HT1080 (cell line): ENCODE measurements around the gene DMRTC1B. TPM values are rescaled to one million over a fixed set of nuclear protein-coding genes. Genes with fewer than 3 reads are reported as not detected.
"Not testable (repeated sequence)": the region's sequence is repeated elsewhere in the genome, so short reads cannot be mapped to it uniquely, and the experiment has no call there.

Source experiments
- DNase-seq: peaks from one replicate; pipeline ENCODE4 v3.0.0-alpha.2; 2015; ENCODE audit warnings: low read depth
- polyA plus RNA-seq, 2 experiments: library from polyadenylated mRNA; depleted of rRNA; stranded (reverse); fragments of >200 nt; gene quantifications; 2 replicates each; pipeline ENCODE4 v1.2.3, GENCODE V29; 2015
- total RNA-seq: library from RNA; depleted of rRNA; stranded (reverse); fragments of >200 nt; shearing (Covaris generic); gene quantifications from 2 replicates; pipeline ENCODE4 v1.2.3, GENCODE V29; 2014; rRNA removed

The DMRTC1B gene, protein sequence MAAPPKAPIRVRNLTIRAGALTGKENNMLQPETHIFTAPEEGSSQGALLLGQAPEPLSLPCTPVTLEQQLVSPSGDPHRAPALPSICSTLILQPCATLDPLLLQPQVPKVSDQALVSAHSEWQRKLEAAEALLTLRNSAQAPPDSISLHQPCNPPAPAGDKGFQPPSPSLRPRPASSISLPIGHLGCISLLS
- not detected in 2 replicates for total RNA-seq
- not detected in 2 replicates for polyA plus RNA-seq (2015; cell fraction: cytosol; rRNA removed)
- polyA plus RNA-seq (2015; cell fraction: nucleus; rRNA removed): not detected in 2 replicates

GRCh38 chrX:72776653-72777466 lies at the start of gene DMRTC1B:
DMRTC1B (plus strand) TSS chrX:72776890; CDS start chrX:72845136, 68,246 bp downstream.
- not testable (repeated sequence) for DNase-seq

DNA sequence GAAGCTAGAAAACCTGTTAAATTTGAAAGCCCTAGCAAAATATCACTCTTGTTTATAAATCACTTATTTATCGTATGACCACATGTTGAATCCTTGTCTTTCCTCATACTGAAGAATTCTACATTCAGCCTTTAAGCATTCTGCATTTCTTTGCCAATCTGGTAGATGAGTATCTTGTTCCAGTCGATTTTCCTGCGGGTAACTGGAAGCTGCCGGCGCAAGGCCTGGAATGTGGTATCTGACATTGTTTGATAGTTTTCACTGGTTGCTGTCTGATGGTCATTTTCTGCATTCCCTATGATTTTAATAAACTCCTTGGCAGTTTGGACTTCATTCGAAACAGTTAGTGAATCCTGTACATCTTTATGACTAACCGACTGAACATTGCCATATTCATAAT lies 48.8 kb upstream of the DMRTC1B start:
- DNase-seq: no peak

DNA sequence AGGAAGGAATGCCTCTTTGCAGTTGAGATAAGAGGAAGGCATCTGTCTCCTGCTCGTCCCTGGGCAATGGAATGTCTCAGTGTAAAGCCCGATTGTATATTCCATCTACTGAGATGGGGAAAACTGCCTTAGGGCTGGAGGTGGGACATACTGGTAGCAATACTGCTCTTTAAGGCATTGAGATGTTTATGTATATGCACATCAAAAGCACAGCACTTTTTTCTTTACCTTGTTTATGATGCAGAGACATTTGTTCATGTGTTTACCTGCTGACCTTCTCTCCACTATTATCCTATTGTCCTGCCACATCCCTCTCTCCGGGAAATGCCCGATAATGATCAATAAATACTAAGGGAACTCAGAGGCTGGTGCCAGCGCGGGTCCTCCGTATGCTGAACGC lies 43.1 kb upstream of the DMRTC1B start:
- DNase-seq: not testable (repeated sequence)

DNA sequence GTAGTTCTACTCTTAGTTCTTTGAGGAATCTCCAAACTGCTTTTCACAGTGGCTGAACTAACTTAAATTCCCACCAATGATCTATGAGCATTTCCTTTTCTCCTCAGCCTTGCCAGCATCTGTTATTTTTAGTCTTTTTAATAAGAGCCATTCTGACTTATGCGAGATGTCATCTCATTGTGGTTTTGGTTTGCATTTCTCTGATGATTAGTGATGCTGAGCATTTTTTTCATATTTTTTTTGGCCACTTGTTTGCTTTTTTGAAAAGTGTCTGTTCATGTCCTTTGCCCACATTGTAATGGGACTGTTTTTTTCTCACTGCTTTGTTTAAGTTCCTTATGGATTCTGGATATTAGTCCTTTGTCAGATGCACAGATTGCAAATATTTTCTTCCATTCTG lies 41.1 kb upstream of the DMRTC1B start:
- DNase-seq: no peak

DNA sequence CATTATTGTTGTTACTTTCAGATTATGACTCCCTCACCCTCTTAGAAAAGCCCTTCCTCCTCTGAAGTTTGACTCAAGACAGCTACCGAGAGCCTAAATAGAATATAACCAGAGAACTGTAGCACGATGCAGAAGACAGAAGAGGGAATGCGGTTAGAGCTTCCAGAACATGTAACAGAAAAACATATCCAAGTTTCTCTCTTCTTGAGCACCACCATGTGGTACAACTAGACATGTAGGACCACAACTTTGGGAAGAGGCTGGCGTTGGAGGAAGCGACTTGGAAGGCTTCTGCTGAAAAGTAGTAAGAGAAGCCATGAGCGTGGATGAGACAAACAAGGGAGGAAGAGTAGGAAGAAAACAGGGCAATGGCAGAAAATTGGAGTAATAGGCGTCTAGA lies 31.1 kb upstream of the DMRTC1B start:
- DNase-seq: not testable (repeated sequence)

DNA sequence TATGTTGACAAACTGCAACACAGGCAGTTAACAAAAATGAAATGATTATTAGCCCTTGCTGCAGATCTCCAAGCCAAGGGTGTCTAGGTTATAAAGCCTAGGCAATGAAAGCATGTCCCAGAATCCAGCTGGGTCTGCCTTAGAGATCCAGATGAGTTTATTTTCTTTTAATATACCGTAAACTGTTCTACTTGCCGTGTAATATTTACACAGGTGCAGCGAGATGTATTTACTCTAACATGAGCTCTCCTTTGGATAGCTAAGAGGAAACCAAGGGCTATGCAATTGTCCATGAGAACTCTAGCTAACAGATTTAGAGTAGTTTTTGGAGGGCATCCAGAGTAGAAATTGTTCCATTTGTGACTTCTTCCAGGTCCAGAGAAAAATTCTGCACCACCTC lies 28.1 kb upstream of the DMRTC1B start:
- DNase-seq: not testable (repeated sequence)

- DNase-seq: not testable (repeated sequence)
These were observed 16.2 kb upstream of the DMRTC1B start for GRCh38 chrX:72760454-72760853.

GRCh38 chrX:72777467-72777790 lies 739 bp downstream of the DMRTC1B start:
- not testable (repeated sequence) for DNase-seq

GRCh38 chrX:72778146-72778545 lies 1.5 kb downstream of the DMRTC1B start:
- not testable (repeated sequence) for DNase-seq

- DNase-seq: not testable (repeated sequence)
These were observed 5.9 kb downstream of the DMRTC1B start, which contains the start of gene FAM236B for GRCh38 chrX:72782560-72782959. FAM236B (minus strand) TSS chrX:72782660; CDS start chrX:72782560, 100 bp downstream.

GRCh38 chrX:72783365-72783936 lies 6.8 kb downstream of the DMRTC1B start:
- not testable (repeated sequence) for DNase-seq

- DNase-seq: not testable (repeated sequence)
These were observed 7.3 kb downstream of the DMRTC1B start for GRCh38 chrX:72783964-72784363.

DNA sequence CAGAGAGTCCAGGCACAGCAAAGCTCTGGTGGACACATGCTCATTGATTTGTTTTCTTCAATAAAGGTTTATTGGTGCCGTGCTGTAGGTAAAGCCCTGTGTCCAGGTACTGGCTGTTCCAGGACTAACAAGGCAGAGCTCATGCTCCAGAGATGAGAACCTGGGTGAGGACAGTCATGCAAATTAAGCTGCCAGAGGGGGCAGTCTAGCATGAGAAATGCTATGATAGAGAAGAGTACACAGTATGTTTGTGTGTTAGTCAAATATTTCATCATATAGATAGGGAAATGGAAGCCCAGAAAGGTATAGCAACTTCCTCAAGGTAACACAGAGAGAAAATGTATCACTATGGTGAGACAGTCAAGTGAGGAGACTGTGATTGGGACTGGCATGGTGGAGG lies 11.5 kb downstream of the DMRTC1B start:
- not testable (repeated sequence) for DNase-seq

- DNase-seq: not testable (repeated sequence)
These were observed 13.7 kb downstream of the DMRTC1B start for GRCh38 chrX:72790390-72790789.

DNA sequence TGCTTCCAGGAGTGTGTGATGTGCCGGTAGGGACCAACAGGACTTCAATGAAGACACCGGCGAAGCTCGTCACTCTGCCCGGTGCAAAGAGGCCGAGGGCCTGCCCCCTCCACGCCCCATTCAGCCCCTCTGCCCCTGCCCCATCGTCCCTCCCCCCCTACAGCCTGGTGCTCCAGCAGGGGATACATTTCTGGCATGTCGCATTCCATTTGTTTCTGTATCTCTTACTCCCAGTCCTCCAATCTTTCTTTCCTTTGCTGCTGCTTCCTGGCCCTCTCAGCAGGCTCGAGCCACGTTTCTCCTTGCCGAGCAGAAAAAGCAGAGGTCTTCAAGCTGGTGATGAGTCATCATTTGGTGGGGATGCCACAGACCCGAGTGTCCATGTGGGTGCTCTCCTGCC lies 31.4 kb downstream of the DMRTC1B start, which contains the start of gene FAM236D:
Gene FAM236D, minus strand, starts transcription at position 101 of the 400 bp plus-strand sequence. Its CDS starts 100 bp downstream, at position 1.
- DNase-seq: not testable (repeated sequence)

GRCh38 chrX:72830701-72831100 lies 54.0 kb downstream of the DMRTC1B start:
- not testable (repeated sequence) for DNase-seq

DNA sequence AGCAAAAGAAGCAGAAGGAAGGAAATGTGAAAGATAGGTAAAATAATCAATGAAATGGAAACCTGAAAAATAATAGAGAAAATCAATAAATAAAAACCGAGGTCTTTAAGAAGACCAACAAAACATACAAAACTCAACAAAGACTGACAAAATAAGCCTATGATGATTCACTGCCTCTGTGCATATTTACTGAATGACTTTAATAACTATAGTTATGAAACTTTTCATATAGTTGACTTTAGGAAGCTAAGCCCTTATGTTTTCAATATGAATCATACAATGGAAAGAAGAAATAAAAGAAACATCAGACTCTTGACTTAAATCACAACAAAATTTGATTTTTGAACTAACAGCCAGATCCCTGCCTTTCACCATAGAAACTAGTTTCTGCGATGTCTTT lies 60.8 kb downstream of the DMRTC1B start:
- DNase-seq: not testable (repeated sequence)

DNA sequence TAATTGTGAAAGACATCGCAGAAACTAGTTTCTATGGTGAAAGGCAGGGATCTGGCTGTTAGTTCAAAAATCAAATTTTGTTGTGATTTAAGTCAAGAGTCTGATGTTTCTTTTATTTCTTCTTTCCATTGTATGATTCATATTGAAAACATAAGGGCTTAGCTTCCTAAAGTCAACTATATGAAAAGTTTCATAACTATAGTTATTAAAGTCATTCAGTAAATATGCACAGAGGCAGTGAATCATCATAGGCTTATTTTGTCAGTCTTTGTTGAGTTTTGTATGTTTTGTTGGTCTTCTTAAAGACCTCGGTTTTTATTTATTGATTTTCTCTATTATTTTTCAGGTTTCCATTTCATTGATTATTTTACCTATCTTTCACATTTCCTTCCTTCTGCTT lies 106.2 kb downstream of the DMRTC1B start:
- DNase-seq: not testable (repeated sequence)

DNA sequence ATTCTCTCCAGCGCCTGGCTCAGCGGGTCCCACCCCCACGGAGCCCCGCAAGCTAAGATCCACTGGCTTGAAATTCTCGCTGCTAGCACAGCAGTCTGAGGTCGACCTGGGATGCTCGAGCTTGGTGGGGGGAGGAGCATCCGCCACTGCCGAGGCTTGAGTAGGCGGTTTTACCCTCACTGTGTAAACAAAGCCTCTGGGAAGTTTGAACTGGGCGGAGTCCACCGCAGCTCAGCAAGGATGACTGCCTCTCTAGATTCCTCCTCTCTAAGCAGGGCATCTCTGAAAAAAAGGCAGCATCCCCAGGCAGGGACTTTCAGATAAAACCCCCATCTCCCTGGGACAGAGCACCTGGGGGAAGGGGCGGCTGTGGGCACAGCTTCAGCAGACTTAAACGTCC lies 113.0 kb downstream of the DMRTC1B start:
- not testable (repeated sequence) for DNase-seq
